Liver (tissue), 9 donors: ENCODE results near the gene TNFRSF6B. TPM values are rescaled to one million over a fixed set of nuclear protein-coding genes. Genes with fewer than 3 reads are reported as not detected.

ENCODE experiments used
- DNase-seq: peaks from one replicate; pipeline ENCODE4 v3.0.0-alpha.2; 2017; ENCODE audit warnings: low spot score
- H3K27ac ChIP-seq, 2 donors: one replicate each; pipeline ENCODE4 v1.7.0; 2013; ENCODE audit warnings: inconsistent platforms in 2 of 2, low read length in 2 of 2, control low read depth in 1 of 2, low read depth in 1 of 2, mild to moderate bottlenecking in 1 of 2
- H3K27me3 ChIP-seq, 4 donors: one replicate each; pipeline versions ENCODE4 v1.6.1 to v1.7.0; 2013; ENCODE audit warnings: low read length in 3 of 4, inconsistent platforms in 1 of 4, mild to moderate bottlenecking in 1 of 4, moderate library complexity in 1 of 4; ENCODE audit not compliant: control insufficient read depth in 4 of 4, insufficient read depth in 4 of 4
- H3K36me3 ChIP-seq, 4 donors: one replicate each; pipeline versions ENCODE4 v1.6.1 to v1.7.0; 2013; ENCODE audit warnings: low read length in 3 of 4, mild to moderate bottlenecking in 3 of 4, low read depth in 1 of 4, moderate library complexity in 1 of 4; ENCODE audit not compliant: control insufficient read depth in 4 of 4, insufficient read depth in 3 of 4
- H3K4me1 ChIP-seq, 4 donors: one replicate each; pipeline versions ENCODE4 v1.6.1 to v1.7.0; 2013; ENCODE audit warnings: low read length in 3 of 4, mild to moderate bottlenecking in 3 of 4, moderate library complexity in 1 of 4; ENCODE audit not compliant: control insufficient read depth in 4 of 4, insufficient read depth in 4 of 4
- H3K4me3 ChIP-seq, 3 donors: one replicate each; pipeline versions ENCODE4 v1.6.1 to v1.7.0; 2013; ENCODE audit warnings: low read length in 3 of 3, control low read depth in 1 of 3, low read depth in 1 of 3, mild to moderate bottlenecking in 1 of 3
- H3K9ac ChIP-seq, 2 donors: one replicate each; pipeline ENCODE4 v1.7.0; 2013; ENCODE audit warnings: low read length in 2 of 2, mild to moderate bottlenecking in 2 of 2, moderate library complexity in 2 of 2, control low read depth in 1 of 2, low read depth in 1 of 2
- H3K9me3 ChIP-seq, 4 donors: one replicate each; pipeline versions ENCODE4 v1.6.1 to v1.7.0; 2013; ENCODE audit warnings: low read length in 3 of 4; ENCODE audit not compliant: control insufficient read depth in 4 of 4
- ATF3 ChIP-seq: IDR thresholded peaks from 2 replicates; pipeline ENCODE4 v1.6.1; 2016; ENCODE audit warnings: antibody characterized with exemption
- CTCF ChIP-seq: fragments of 150-350 bp; IDR thresholded peaks from 2 replicates; pipeline ENCODE4 v1.5.1; 2017; ENCODE audit warnings: improper control_type of control experiment, low read depth, low read length; ENCODE audit not compliant: missing input control
- EGR1 ChIP-seq, 2 donors: IDR thresholded peaks; 2 replicates each; pipeline ENCODE4 v1.6.1; 2016 to 2018; ENCODE audit warnings: antibody characterized with exemption in 2 of 2, low read depth in 2 of 2
- FOXA1 ChIP-seq: IDR thresholded peaks from 2 replicates; pipeline ENCODE4 v1.6.1; 2016; ENCODE audit warnings: antibody characterized with exemption
- FOXA2 ChIP-seq: IDR thresholded peaks from 2 replicates; pipeline ENCODE4 v1.6.1; 2016; ENCODE audit warnings: antibody characterized with exemption
- GABPA ChIP-seq, 2 donors: IDR thresholded peaks in 1 of 2; conservative IDR thresholded peaks in 1 of 2; 2 replicates each; pipeline ENCODE4 v1.6.1; 2016; ENCODE audit warnings: antibody characterized with exemption in 2 of 2, mild to moderate bottlenecking in 1 of 2, moderate library complexity in 1 of 2
- HNF4A ChIP-seq, 2 donors: conservative IDR thresholded peaks; 2 replicates each; pipeline ENCODE4 v1.6.1; 2016; ENCODE audit warnings: antibody characterized with exemption in 2 of 2, mild to moderate bottlenecking in 2 of 2
- HNF4G ChIP-seq: IDR thresholded peaks from 2 replicates; pipeline ENCODE4 v1.6.1; 2016; ENCODE audit warnings: antibody characterized with exemption
- JUND ChIP-seq, 2 donors: IDR thresholded peaks; 2 replicates each; pipeline ENCODE4 v1.6.1; 2016; ENCODE audit warnings: antibody characterized with exemption in 2 of 2
- MAX ChIP-seq: IDR thresholded peaks from 2 replicates; pipeline ENCODE4 v1.6.1; 2016; ENCODE audit warnings: antibody characterized with exemption
- NR2F2 ChIP-seq: IDR thresholded peaks from 2 replicates; pipeline ENCODE4 v1.6.1; 2016; ENCODE audit warnings: antibody characterized with exemption
- RAD21 ChIP-seq, 2 donors: IDR thresholded peaks; 2 replicates each; pipeline ENCODE4 v1.6.1; 2016; ENCODE audit warnings: antibody characterized with exemption in 2 of 2, mild to moderate bottlenecking in 2 of 2
- REST ChIP-seq: IDR thresholded peaks from 2 replicates; pipeline ENCODE4 v1.6.1; 2016; ENCODE audit warnings: antibody characterized with exemption, mild to moderate bottlenecking
- RXRA ChIP-seq, 2 donors: IDR thresholded peaks; 2 replicates each; pipeline ENCODE4 v1.6.1; 2017 to 2018; ENCODE audit warnings: antibody characterized with exemption in 2 of 2, mild to moderate bottlenecking in 1 of 2
- SP1 ChIP-seq: IDR thresholded peaks from 2 replicates; pipeline ENCODE4 v1.6.1; 2018; ENCODE audit warnings: antibody characterized with exemption, mild to moderate bottlenecking
- TAF1 ChIP-seq: conservative IDR thresholded peaks from 2 replicates; pipeline ENCODE4 v1.6.1; 2016; ENCODE audit warnings: antibody characterized with exemption, mild to moderate bottlenecking
- YY1 ChIP-seq: IDR thresholded peaks from 2 replicates; pipeline ENCODE4 v1.6.1; 2016; ENCODE audit warnings: antibody characterized with exemption, mild to moderate bottlenecking
- ZBTB33 ChIP-seq: IDR thresholded peaks from 2 replicates; pipeline ENCODE4 v1.6.1; 2016; ENCODE audit warnings: antibody characterized with exemption
- WGBS: extraction: QIAGEN DNeasy Blood & Tissue Kit; methylation state at CpG from one replicate; pipeline ENCODE4 v1.1.7; 2013; 5-methylcytosine and 5-hydroxymethylcytosine counted together
- polyA plus RNA-seq, 2 donors: library from polyadenylated mRNA; stranded (reverse) in 1 of 2; unstranded in 1 of 2; fragments of 200-250 nt in 1 of 2; fragments of >200 nt in 1 of 2; fragmentation: Nextera tagmentation in 1 of 2; extraction: Ambion mirVana in 1 of 2; gene quantifications; one replicate each; pipeline versions ENCODE4 v1.2.1 to v1.2.3, GENCODE V29; 2013 to 2015
- total RNA-seq, 2 donors: library from RNA; depleted of rRNA; stranded (reverse); fragments of >200 nt; gene quantifications; one replicate each; pipeline ENCODE4 v1.2.3, GENCODE V29; 2014
- donor health status: healthy.
- donor health status: healthy.
- donor health status: healthy.
- donor health status: healthy.
- donor health status: healthy.

Gene TNFRSF6B
- total and polyA plus RNA-seq, 4 donors, result 0.09 to 0.73 TPM; not detected in 2

- peak; percentile 40 for DNase-seq
- no peaks in the 10 kb centered on the region for H3K27me3 ChIP-seq
- peak within 1 kb of the TSS; percentile 50 to 86 (median 54) for H3K4me3 ChIP-seq
- H3K9ac ChIP-seq, result no peak within 1 kb of the TSS
- peak within 1 kb of the TSS; percentile 35 to 43 for H3K27ac ChIP-seq
- 22% methylated on average over 31 of the region's 31 CpGs for WGBS
- no peaks in the 10 kb centered on the region for H3K36me3 ChIP-seq
- H3K9me3 ChIP-seq, result no peaks in the 10 kb centered on the region
- H3K4me1 ChIP-seq, result peaks cover 6 to 71% (median 45%) of the 10 kb centered on the region in 4 donors
- TF ChIP-seq CTCF (no peak), RAD21 (IDR thresholded peaks at IDR 0.05) (no peak), EGR1 (IDR thresholded peaks at IDR 0.05; ENCODE audit: low read depth in 2 of 2) (no peak), ATF3 (no peak), TAF1 (peak; percentile 30), FOXA2 (no peak), REST (no peak), MAX (peak; percentile 44), JUND (IDR thresholded peaks at IDR 0.05) (no peak), NR2F2 (no peak), RXRA (IDR thresholded peaks at IDR 0.05) (peak in 1 of 2 donors; percentile 2), SP1 (no peak), FOXA1 (no peak), GABPA (IDR thresholded peaks at IDR 0.05 in 1 of 2, conservative IDR thresholded peaks at IDR 0.05 in 1 of 2) (no peak), HNF4A (conservative IDR thresholded peaks at IDR 0.05) (peak in 1 of 2 donors; percentile 50), ZBTB33 (no peak), HNF4G (no peak), YY1 (no peak)
These were observed 39.6 kb downstream of the TNFRSF6B start, which contains the start of gene LIME1 for GRCh38 chr20:63735859-63736718. Gene LIME1, plus strand, starts transcription at chr20:63736664. Its CDS starts 886 bp downstream, at chr20:63737550.
